ENCODE data around the gene C1orf56. TPM values are rescaled to one million over a fixed set of nuclear protein-coding genes. Genes with fewer than 3 reads are reported as not detected.

Gene C1orf56
- total and polyA plus RNA-seq, 2 donors (not counting 1 experiment from before 2014, with no cell fraction given): 1.5 to 3.5 TPM

DNA sequence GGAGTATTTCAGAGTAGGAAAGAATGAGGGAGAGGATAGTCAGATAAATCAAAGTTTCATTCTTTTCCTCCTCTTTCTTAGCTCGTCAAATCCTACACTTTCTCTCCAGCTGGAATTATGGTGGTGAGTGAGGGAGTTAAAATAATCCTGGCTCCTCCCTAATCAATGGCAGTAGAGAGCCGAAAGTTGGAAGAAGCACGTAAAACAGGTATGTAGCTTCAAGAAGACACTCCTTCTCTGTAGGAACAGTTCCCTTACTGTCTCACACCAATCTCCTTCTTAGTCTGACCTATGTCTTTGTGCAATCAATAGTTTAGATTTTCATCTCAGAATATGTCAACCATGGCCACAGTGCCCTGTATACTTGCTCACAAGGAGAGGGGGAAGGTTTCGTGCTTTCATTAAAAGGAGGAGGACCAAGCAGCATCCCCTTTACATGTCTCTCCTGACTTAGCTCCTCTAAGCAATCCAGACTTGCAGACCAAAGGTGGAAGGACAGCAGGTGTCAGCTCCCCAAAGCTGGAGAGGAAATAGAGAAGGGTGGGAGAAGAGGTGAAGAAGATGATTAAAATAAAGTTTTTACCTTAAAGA lies 41.7 kb upstream of the C1orf56 start:
- Histone ChIP-seq H2AFZ (ENCODE audit: low read length) (peak overlapping the region; percentile 84), H3K27me3 (ENCODE audit: control insufficient read depth, insufficient read depth, low read length) (no peaks in the 10 kb centered on the region), H4K20me1 (ENCODE audit: control insufficient read depth, extremely low read depth, insufficient read depth, low read length) (no peaks in the 10 kb centered on the region), H3K4me2 (ENCODE audit: extremely low read depth, insufficient read depth, low read length) (peak overlapping the region; percentile 99), H3K9me3 (ENCODE audit: control insufficient read depth, insufficient read depth, low read depth, low read length) (no peaks in the 10 kb centered on the region), H3K27ac (ENCODE audit: insufficient read depth, low read length) (peak overlapping the region; percentile 94), H3K4me3 (replicated peaks in 1 of 4; ENCODE audit: control extremely low read depth in 1 of 4, insufficient read depth in 1 of 4, low read depth in 3 of 4, low read length in 4 of 4) (peak overlapping the region; percentile 64 to 84 (median 72)), H3K9ac (ENCODE audit: insufficient read depth, low read length) (peak overlapping the region; percentile 56), H3K79me2 (ENCODE audit: control insufficient read depth, insufficient read depth, low read length) (peaks cover 3% of the 10 kb centered on the region), H3K36me3 (ENCODE audit: control insufficient read depth, insufficient read depth, low read length) (peaks cover 3% of the 10 kb centered on the region), H3K4me1 (ENCODE audit: control insufficient read depth, extremely low read depth, insufficient read depth, low read length) (peaks cover 14% of the 10 kb centered on the region)
- no peak for TF ChIP-seq EZH2 (IDR thresholded peaks at IDR 0.05; ENCODE audit: low read length, missing control alignments)
- DNase-seq (ENCODE audit: low read depth in 2 of 2): no peak

GRCh38 chr1:151006327-151007052 lies 41.1 kb upstream of the C1orf56 start, which contains the start of gene MINDY1:
MINDY1 (minus strand) TSS chr1:151006902; CDS start chr1:151002617, 4,285 bp downstream.
- Histone ChIP-seq H3K9ac (ENCODE audit: insufficient read depth, low read length) (peak within 1 kb of the TSS; percentile 56), H3K36me3 (ENCODE audit: control insufficient read depth, insufficient read depth, low read length) (no peaks in the 10 kb centered on the region), H3K9me3 (ENCODE audit: control insufficient read depth, insufficient read depth, low read depth, low read length) (no peaks in the 10 kb centered on the region), H3K27me3 (ENCODE audit: control insufficient read depth, insufficient read depth, low read length) (no peaks in the 10 kb centered on the region), H3K4me1 (ENCODE audit: control insufficient read depth, extremely low read depth, insufficient read depth, low read length) (peaks cover 14% of the 10 kb centered on the region), H3K27ac (ENCODE audit: insufficient read depth, low read length) (peak within 1 kb of the TSS; percentile 94), H4K20me1 (ENCODE audit: control insufficient read depth, extremely low read depth, insufficient read depth, low read length) (no peaks in the 10 kb centered on the region), H3K4me3 (replicated peaks in 1 of 4; ENCODE audit: control extremely low read depth in 1 of 4, insufficient read depth in 1 of 4, low read depth in 3 of 4, low read length in 4 of 4) (peak within 1 kb of the TSS; percentile 64 to 94 (median 72)), H3K79me2 (ENCODE audit: control insufficient read depth, insufficient read depth, low read length) (peaks cover 3% of the 10 kb centered on the region), H3K4me2 (ENCODE audit: extremely low read depth, insufficient read depth, low read length) (peak within 1 kb of the TSS; percentile 99), H2AFZ (ENCODE audit: low read length) (peak within 1 kb of the TSS; percentile 84)
- peak; percentile 56 to 70 for TF ChIP-seq CTCF (conservative IDR thresholded peaks at IDR 0.05 in 1 of 2, IDR thresholded peaks at IDR 0.05 in 1 of 2; ENCODE audit: low read depth in 1 of 2, low read length in 2 of 2)
- no peak for TF ChIP-seq EZH2 (IDR thresholded peaks at IDR 0.05; ENCODE audit: low read length, missing control alignments)
- DNase-seq (ENCODE audit: low read depth in 2 of 2): peak; percentile 86 to 89

DNA sequence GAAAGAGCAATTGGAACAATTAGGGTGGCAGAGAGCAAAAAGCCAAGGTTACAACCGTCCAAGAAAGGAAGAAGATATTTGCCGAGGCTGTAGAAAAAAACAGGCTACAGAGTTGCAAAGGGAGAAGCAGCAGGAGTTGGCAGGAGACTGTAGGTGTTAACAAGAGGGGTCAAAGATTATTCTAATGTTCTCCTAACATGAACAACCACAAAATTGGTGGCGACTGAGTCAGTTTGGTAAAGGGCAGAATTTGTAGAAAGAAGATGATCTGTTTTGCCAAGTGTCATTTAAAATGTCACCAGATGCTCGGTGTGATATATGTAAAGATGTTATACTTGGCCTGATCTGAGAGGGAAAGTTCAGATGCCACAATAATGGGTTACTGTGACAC lies 39.7 kb upstream of the C1orf56 start:
- H3K36me3 ChIP-seq (ENCODE audit: control insufficient read depth, insufficient read depth, low read length): no peaks in the 10 kb centered on the region

More for the DNA sequence above, 39.7 kb upstream of the C1orf56 start:
- peaks cover 3% of the 10 kb centered on the region for H3K79me2 ChIP-seq (ENCODE audit: control insufficient read depth, insufficient read depth, low read length)
- H3K4me2 ChIP-seq (ENCODE audit: extremely low read depth, insufficient read depth, low read length): peak overlapping the region; percentile 83
- H3K9me3 ChIP-seq (ENCODE audit: control insufficient read depth, insufficient read depth, low read depth, low read length): no peaks in the 10 kb centered on the region
- H3K27ac ChIP-seq (ENCODE audit: insufficient read depth, low read length): peak overlapping the region; percentile 94
- H3K27me3 ChIP-seq (ENCODE audit: control insufficient read depth, insufficient read depth, low read length): no peaks in the 10 kb centered on the region
- peak overlapping the region; percentile 48 for H3K9ac ChIP-seq (ENCODE audit: insufficient read depth, low read length)
- DNase-seq (ENCODE audit: low read depth in 2 of 2): no peak
- no peaks in the 10 kb centered on the region for H4K20me1 ChIP-seq (ENCODE audit: control insufficient read depth, extremely low read depth, insufficient read depth, low read length)
- H3K4me1 ChIP-seq (ENCODE audit: control insufficient read depth, extremely low read depth, insufficient read depth, low read length): peaks cover 14% of the 10 kb centered on the region
- TF ChIP-seq CTCF (conservative IDR thresholded peaks at IDR 0.05 in 1 of 2, IDR thresholded peaks at IDR 0.05 in 1 of 2; ENCODE audit: low read depth in 1 of 2, low read length in 2 of 2) (no peak), EZH2 (IDR thresholded peaks at IDR 0.05; ENCODE audit: low read length, missing control alignments) (no peak)
- peak overlapping the region; percentile 16 to 94 (median 42) for H3K4me3 ChIP-seq (replicated peaks in 1 of 4; ENCODE audit: control extremely low read depth in 1 of 4, insufficient read depth in 1 of 4, low read depth in 3 of 4, low read length in 4 of 4)
- H2AFZ ChIP-seq (ENCODE audit: low read length): peak overlapping the region; percentile 48

All from fibroblast of lung (primary cell).